Embryonic facial prominence (tissue), 1 donor: ENCODE data around the gene ERC2.
A peak's percentile ranks its signal among the peaks of the same experiment; 100 is the strongest.
"Not testable (repeated sequence)": the region's sequence is repeated elsewhere in the genome, so short reads cannot be mapped to it uniquely, and the experiment has no call there.

ENCODE experiments used
- DNase-seq: peaks from one replicate; pipeline ENCODE4 v3.0.0-alpha.2; 2016; ENCODE audit errors: extremely low spot score

Gene ERC2

GRCh38 chr3:56309465-56309864 is 158.8 kb downstream of the ERC2 start:
- DNase-seq: no peak

GRCh38 chr3:56308471-56308870 is 159.8 kb downstream of the ERC2 start:
- DNase-seq: no peak

GRCh38 chr3:56304069-56304468 is 164.2 kb downstream of the ERC2 start:
- DNase-seq: no peak

GRCh38 chr3:56303487-56303886 is 164.8 kb downstream of the ERC2 start:
- DNase-seq: no peak

- no peak for DNase-seq
These were observed 165.8 kb downstream of the ERC2 start for GRCh38 chr3:56302417-56302816.

GRCh38 chr3:56297281-56297840 is 170.9 kb downstream of the ERC2 start:
- no peak for DNase-seq

GRCh38 chr3:56296361-56296760 is 171.9 kb downstream of the ERC2 start:
- DNase-seq: no peak

GRCh38 chr3:56295161-56295560 is 173.1 kb downstream of the ERC2 start:
- no peak for DNase-seq

- DNase-seq: no peak
These were observed 174.0 kb downstream of the ERC2 start for GRCh38 chr3:56294286-56294685.

GRCh38 chr3:56291953-56292352 is 176.3 kb downstream of the ERC2 start:
- no peak for DNase-seq

GRCh38 chr3:56291244-56291680 is 177.0 kb downstream of the ERC2 start:
- no peak for DNase-seq

- DNase-seq: no peak
These were observed 177.9 kb downstream of the ERC2 start for GRCh38 chr3:56290374-56290773.

- DNase-seq: no peak
These were observed 180.0 kb downstream of the ERC2 start for GRCh38 chr3:56288258-56288657.

- DNase-seq: peak; percentile 20
These were observed 185.9 kb downstream of the ERC2 start for GRCh38 chr3:56282341-56282740.

GRCh38 chr3:56277236-56277635 is 191.0 kb downstream of the ERC2 start:
- no peak for DNase-seq

GRCh38 chr3:56275120-56275519 is 193.1 kb downstream of the ERC2 start:
- DNase-seq: no peak

GRCh38 chr3:56269755-56270535 is 198.3 kb downstream of the ERC2 start:
- no peak for DNase-seq

- DNase-seq: no peak
These were observed 199.5 kb downstream of the ERC2 start for GRCh38 chr3:56268616-56269383.

- DNase-seq: not testable (repeated sequence)
These were observed 206.4 kb downstream of the ERC2 start for GRCh38 chr3:56261852-56262251.

GRCh38 chr3:56260262-56260661 is 208.0 kb downstream of the ERC2 start:
- no peak for DNase-seq

GRCh38 chr3:56257826-56258225 is 210.4 kb downstream of the ERC2 start:
- no peak for DNase-seq

- no peak for DNase-seq
These were observed 213.4 kb downstream of the ERC2 start for GRCh38 chr3:56254835-56255234.
